ENCODE measurements around the gene TFEC. TPM values are rescaled to one million over a fixed set of nuclear protein-coding genes. Genes with fewer than 3 reads are reported as not detected.

TFEC gene
- total RNA-seq, 1 experiment from 2014 or later = 0.12 TPM

- ChIA-PET CTCF (no interaction called here), POLR2A (no interaction called here), RAD21 (ENCODE audit: low non-redundant PET in 1 of 2, low total read pairs in 2 of 2, uncharacterized antibody in 2 of 2, unreplicated experiment in 2 of 2) (no interaction called here)
- ATAC-seq = no peak
- Histone ChIP-seq H3K27me3 (ENCODE audit: insufficient read depth, low read length) (no peaks in the 10 kb centered on the region), H3K4me3 (replicated peaks in 1 of 2; ENCODE audit: low read depth in 1 of 2, low read length in 2 of 2) (no peak overlapping the region), H4K20me1 (ENCODE audit: insufficient read depth) (no peaks in the 10 kb centered on the region), H3K27ac (ENCODE audit: low read depth, low read length) (no peak overlapping the region), H3K9me3 (ENCODE audit: control insufficient read depth in 1 of 2, insufficient read depth in 1 of 2, low read depth in 1 of 2, low read length in 2 of 2) (no peaks in the 10 kb centered on the region), H3K9me2 (ENCODE audit: insufficient read depth) (no peaks in the 10 kb centered on the region), H2AFZ (ENCODE audit: low read depth, low read length, poor library complexity, severe bottlenecking) (no peak overlapping the region), H3K9ac (ENCODE audit: low read length) (no peak overlapping the region), H3K4me1 (ENCODE audit: control insufficient read depth in 1 of 2, insufficient read depth in 2 of 2, low read length in 2 of 2) (no peaks in the 10 kb centered on the region), H3K36me3 (ENCODE audit: control insufficient read depth in 1 of 2, insufficient read depth in 2 of 2, low read length in 2 of 2) (no peaks in the 10 kb centered on the region), H3K4me2 (ENCODE audit: low read length) (no peak overlapping the region), H3K79me2 (ENCODE audit: insufficient read depth, low read length) (no peaks in the 10 kb centered on the region)
- intact Hi-C loops (cut with micrococcal nuclease) = no loop called here
- DNase-seq (ENCODE audit: low read depth, low spot score) = no peak
- TF ChIP-seq JUND (IDR thresholded peaks at IDR 0.05) (no peak), POLR2A (IDR thresholded peaks at IDR 0.05; ENCODE audit: borderline replicate concordance, extremely low read depth, insufficient read depth, insufficient read length) (no peak), EZH2phosphoT487 (IDR thresholded peaks at IDR 0.05; ENCODE audit: borderline replicate concordance) (no peak), MAX (IDR thresholded peaks at IDR 0.05) (no peak), FOSL1 (IDR thresholded peaks at IDR 0.05; ENCODE audit: low read depth) (no peak), CBX3 (IDR thresholded peaks at IDR 0.05; ENCODE audit: low read depth) (no peak), YY1 (IDR thresholded peaks at IDR 0.05; ENCODE audit: extremely low read depth, insufficient replicate concordance, low read depth, low read length) (no peak), ZFX (IDR thresholded peaks at IDR 0.05) (no peak), CEBPB (IDR thresholded peaks at IDR 0.05; ENCODE audit: low read depth) (no peak), SIN3A (IDR thresholded peaks at IDR 0.05; ENCODE audit: low read depth) (no peak), POLR2AphosphoS5 (IDR thresholded peaks at IDR 0.05; ENCODE audit: low read depth, low read length) (no peak), RAD21 (IDR thresholded peaks at IDR 0.05; ENCODE audit: low read depth) (no peak)
- TF ChIP-seq, protein P1, sequence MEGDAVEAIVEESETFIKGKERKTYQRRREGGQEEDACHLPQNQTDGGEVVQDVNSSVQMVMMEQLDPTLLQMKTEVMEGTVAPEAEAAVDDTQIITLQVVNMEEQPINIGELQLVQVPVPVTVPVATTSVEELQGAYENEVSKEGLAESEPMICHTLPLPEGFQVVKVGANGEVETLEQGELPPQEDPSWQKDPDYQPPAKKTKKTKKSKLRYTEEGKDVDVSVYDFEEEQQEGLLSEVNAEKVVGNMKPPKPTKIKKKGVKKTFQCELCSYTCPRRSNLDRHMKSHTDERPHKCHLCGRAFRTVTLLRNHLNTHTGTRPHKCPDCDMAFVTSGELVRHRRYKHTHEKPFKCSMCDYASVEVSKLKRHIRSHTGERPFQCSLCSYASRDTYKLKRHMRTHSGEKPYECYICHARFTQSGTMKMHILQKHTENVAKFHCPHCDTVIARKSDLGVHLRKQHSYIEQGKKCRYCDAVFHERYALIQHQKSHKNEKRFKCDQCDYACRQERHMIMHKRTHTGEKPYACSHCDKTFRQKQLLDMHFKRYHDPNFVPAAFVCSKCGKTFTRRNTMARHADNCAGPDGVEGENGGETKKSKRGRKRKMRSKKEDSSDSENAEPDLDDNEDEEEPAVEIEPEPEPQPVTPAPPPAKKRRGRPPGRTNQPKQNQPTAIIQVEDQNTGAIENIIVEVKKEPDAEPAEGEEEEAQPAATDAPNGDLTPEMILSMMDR (IDR thresholded peaks at IDR 0.05 in 2 of 3, conservative IDR thresholded peaks at IDR 0.05 in 1 of 3; ENCODE audit: borderline replicate concordance in 1 of 3, insufficient read depth in 1 of 3, low read depth in 2 of 3, low read length in 2 of 3) = no peak
- TF ChIP-seq, protein P2, sequence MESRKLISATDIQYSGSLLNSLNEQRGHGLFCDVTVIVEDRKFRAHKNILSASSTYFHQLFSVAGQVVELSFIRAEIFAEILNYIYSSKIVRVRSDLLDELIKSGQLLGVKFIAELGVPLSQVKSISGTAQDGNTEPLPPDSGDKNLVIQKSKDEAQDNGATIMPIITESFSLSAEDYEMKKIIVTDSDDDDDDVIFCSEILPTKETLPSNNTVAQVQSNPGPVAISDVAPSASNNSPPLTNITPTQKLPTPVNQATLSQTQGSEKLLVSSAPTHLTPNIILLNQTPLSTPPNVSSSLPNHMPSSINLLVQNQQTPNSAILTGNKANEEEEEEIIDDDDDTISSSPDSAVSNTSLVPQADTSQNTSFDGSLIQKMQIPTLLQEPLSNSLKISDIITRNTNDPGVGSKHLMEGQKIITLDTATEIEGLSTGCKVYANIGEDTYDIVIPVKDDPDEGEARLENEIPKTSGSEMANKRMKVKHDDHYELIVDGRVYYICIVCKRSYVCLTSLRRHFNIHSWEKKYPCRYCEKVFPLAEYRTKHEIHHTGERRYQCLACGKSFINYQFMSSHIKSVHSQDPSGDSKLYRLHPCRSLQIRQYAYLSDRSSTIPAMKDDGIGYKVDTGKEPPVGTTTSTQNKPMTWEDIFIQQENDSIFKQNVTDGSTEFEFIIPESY (IDR thresholded peaks at IDR 0.05; ENCODE audit: extremely low read depth, insufficient replicate concordance, low read length) = no peak
- no TSS peak for BruUV-seq (replicated peaks)
These were observed 46.5 kb downstream of the TFEC start for GRCh38 chr7:115984105-115984504.

Data from HCT116 (cell line).